OCI-LY7 (cell line): Measurements from ENCODE around the gene LGALS8. TPM values are rescaled to one million over a fixed set of nuclear protein-coding genes. Genes with fewer than 3 reads are reported as not detected.

ENCODE experiments used
- BruUV-seq: library from RNA; stranded (reverse); fragments of 400-500 nt; replicated peaks from 2 replicates; lab custom pipeline; 2021; lab: Mats Ljungman, UMichigan
- CTCF ChIA-PET: fragments of 300-600 bp; sonication (Branson Sonifier 250); formaldehyde crosslinking; loops from one replicate; lab custom pipeline; 2022; ENCODE audit warnings: antibody characterized with exemption; ENCODE audit not compliant: unreplicated experiment; lab: Charles Lee
- POLR2A ChIA-PET: fragments of 300-600 bp; sonication (Branson Sonifier 250); formaldehyde crosslinking; loops from one replicate; lab custom pipeline; 2022; ENCODE audit warnings: antibody characterized with exemption; lab: Charles Lee
- DNase-seq: peaks from one replicate; pipeline ENCODE4 v3.0.0-alpha.2; 2015; ENCODE audit warnings: low spot score
- H2AFZ ChIP-seq: fragments of 200-600 bp; sonication (generic), shearing (Covaris generic); 2 replicates; pipeline ENCODE4 v1.6.1; 2014; ENCODE audit warnings: mild to moderate bottlenecking, antibody characterized with exemption, low read length, moderate library complexity
- H3K27ac ChIP-seq: fragments of 200-600 bp; sonication (generic); 2 replicates; pipeline ENCODE4 v1.5.1; 2014; ENCODE audit warnings: mixed run types, low read depth, mild to moderate bottlenecking, moderate library complexity, low read length, inconsistent platforms; ENCODE audit not compliant: poor library complexity, severe bottlenecking
- H3K36me3 ChIP-seq: fragments of 200-600 bp; sonication (generic); 2 replicates; pipeline ENCODE4 v1.6.1; 2014; ENCODE audit warnings: mild to moderate bottlenecking, antibody characterized with exemption, low read length, moderate library complexity, mixed read lengths; ENCODE audit not compliant: insufficient read depth
- H3K4me1 ChIP-seq: fragments of 200-600 bp; sonication (generic); 2 replicates; pipeline ENCODE4 v1.5.1; 2014; ENCODE audit warnings: mild to moderate bottlenecking, low read length; ENCODE audit not compliant: insufficient read depth, poor library complexity, severe bottlenecking
- H3K4me2 ChIP-seq: fragments of 200-600 bp; sonication (generic); 2 replicates; pipeline ENCODE4 v1.6.1; 2014; ENCODE audit warnings: mild to moderate bottlenecking, low read length
- H3K4me3 ChIP-seq: fragments of 200-600 bp; sonication (generic); 2 replicates; pipeline ENCODE4 v1.5.1; 2014; ENCODE audit warnings: mild to moderate bottlenecking, low read depth, low read length; ENCODE audit not compliant: poor library complexity, severe bottlenecking
- H3K79me2 ChIP-seq: fragments of 200-600 bp; sonication (generic); 2 replicates; pipeline ENCODE4 v1.6.1; 2016; ENCODE audit warnings: low read depth, mild to moderate bottlenecking, low read length, moderate library complexity, mixed read lengths; ENCODE audit not compliant: insufficient read depth
- H3K9me2 ChIP-seq: fragments of 200-600 bp; sonication (generic); 2 replicates; pipeline ENCODE4 v1.6.1; 2016; ENCODE audit warnings: mild to moderate bottlenecking, low read length, mixed read lengths; ENCODE audit not compliant: insufficient read depth
- H3K9me3 ChIP-seq: fragments of 200-600 bp; sonication (generic); 2 replicates; pipeline ENCODE4 v1.6.1; 2014; ENCODE audit warnings: mild to moderate bottlenecking, mixed run types, low read length, mixed read lengths
- H4K20me1 ChIP-seq: fragments of 200-600 bp; sonication (generic); 2 replicates; pipeline ENCODE4 v1.6.1; 2014; ENCODE audit warnings: mild to moderate bottlenecking, antibody characterized with exemption, low read length, moderate library complexity, mixed read lengths; ENCODE audit not compliant: insufficient read depth
- CTCF ChIP-seq: fragments of 200-600 bp; sonication (generic); conservative IDR thresholded peaks from 2 replicates; pipeline ENCODE4 v1.5.1; 2014; ENCODE audit warnings: mild to moderate bottlenecking, antibody characterized with exemption, low read length, moderate library complexity, mixed read lengths
- EZH2phosphoT487 ChIP-seq: fragments of 200-600 bp; sonication (generic); IDR thresholded peaks from 2 replicates; pipeline ENCODE4 v1.6.1; 2018; ENCODE audit warnings: low read depth, borderline replicate concordance, mild to moderate bottlenecking, mixed run types, antibody characterized with exemption, low read length, moderate library complexity, mixed read lengths
- intact Hi-C: fragments of 100-400 bp; cut with micrococcal nuclease; formaldehyde crosslinking; loops from one replicate; pipeline ENCODE4 v1.10.0; 2022; ENCODE audit not compliant: unreplicated experiment
- total RNA-seq, 2 experiments: library from RNA; depleted of rRNA in 1 of 2; stranded (reverse); fragments of >200 nt in 1 of 2; shearing (Covaris generic) in 1 of 2; gene quantifications; 2 replicates each; pipeline ENCODE4 v1.2.3, GENCODE V29; 2014 to 2022

The LGALS8 gene
- total RNA-seq, 2 experiments from 2014 or later, result not detected

GRCh38 chr1:236541710-236542109 lies 17.9 kb downstream of the LGALS8 start:
- Histone ChIP-seq H3K27ac (no peak overlapping the region), H2AFZ (no peak overlapping the region), H3K36me3 (peaks cover 42% of the 10 kb centered on the region), H3K79me2 (no peaks in the 10 kb centered on the region), H3K4me3 (no peak overlapping the region), H3K9me3 (no peaks in the 10 kb centered on the region), H4K20me1 (no peaks in the 10 kb centered on the region; the same call in 1 of the 2 replicates), H3K9me2 (no peaks in the 10 kb centered on the region), H3K4me1 (no peaks in the 10 kb centered on the region), H3K4me2 (no peak overlapping the region)
- POLR2A ChIA-PET, result no interaction called here
- no peak for DNase-seq
- no TSS peak for BruUV-seq
- intact Hi-C loops, result no loop called here
- TF ChIP-seq EZH2phosphoT487, result no peak
- TF ChIP-seq CTCF, result no peak
- CTCF ChIA-PET, result no interaction called here

DNA sequence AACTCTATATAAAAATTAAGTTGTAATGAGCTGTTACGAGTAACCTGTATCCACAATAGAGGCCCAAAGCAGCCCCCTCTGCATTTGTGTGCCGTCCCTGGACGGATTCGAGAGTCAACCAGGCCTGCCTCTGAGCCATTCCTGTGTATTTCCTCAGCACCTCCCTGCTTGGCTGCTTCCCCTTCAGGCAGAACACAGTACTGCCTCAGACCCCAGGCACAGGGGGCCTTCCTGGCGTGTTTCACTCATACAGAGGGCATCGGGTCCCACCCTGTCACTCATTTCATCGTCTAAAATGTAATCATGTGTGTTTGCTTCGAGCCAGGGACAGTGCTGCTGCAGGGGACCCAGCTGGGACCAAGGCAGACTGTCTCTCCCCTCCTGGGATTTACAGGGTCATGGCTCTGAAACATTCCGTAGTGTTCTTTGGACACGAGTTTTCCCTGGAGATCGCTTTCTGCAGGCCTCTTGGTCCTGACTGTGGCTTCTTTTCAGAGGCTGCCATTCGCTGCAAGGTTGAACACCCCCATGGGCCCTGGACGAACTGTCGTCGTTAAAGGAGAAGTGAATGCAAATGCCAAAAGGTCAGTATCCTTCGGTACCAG lies 19.4 kb downstream of the LGALS8 start:
- ChIA-PET CTCF (no interaction called here), POLR2A (interaction anchor here (1.3 kb wide), 1 partner anchor 9 kb away, joined by 3 read pairs; no protein-coding TSS in a partner anchor)
- Histone ChIP-seq H3K27ac (no peak overlapping the region), H4K20me1 (no peaks in the 10 kb centered on the region; the same call in 1 of the 2 replicates), H3K9me2 (no peaks in the 10 kb centered on the region), H3K4me2 (no peak overlapping the region), H3K79me2 (no peaks in the 10 kb centered on the region), H3K4me3 (no peak overlapping the region), H2AFZ (no peak overlapping the region), H3K4me1 (no peaks in the 10 kb centered on the region), H3K36me3 (peaks cover 56% of the 10 kb centered on the region), H3K9me3 (no peaks in the 10 kb centered on the region)
- intact Hi-C loops, result no loop called here
- no TSS peak for BruUV-seq
- no peak for DNase-seq
- TF ChIP-seq CTCF (peak; percentile 28; the same call in 1 of the 2 replicates), EZH2phosphoT487 (no peak)

GRCh38 chr1:236545621-236546169 lies 21.9 kb downstream of the LGALS8 start:
- Histone ChIP-seq H3K9me3 (no peaks in the 10 kb centered on the region), H2AFZ (no peak overlapping the region), H3K4me3 (no peak overlapping the region), H3K4me1 (no peaks in the 10 kb centered on the region), H3K4me2 (no peak overlapping the region), H3K36me3 (peaks cover 82% of the 10 kb centered on the region), H3K9me2 (no peaks in the 10 kb centered on the region), H4K20me1 (no peaks in the 10 kb centered on the region), H3K27ac (no peak overlapping the region), H3K79me2 (no peaks in the 10 kb centered on the region)
- POLR2A ChIA-PET, result no interaction called here
- DNase-seq, result no peak
- CTCF ChIA-PET, result no interaction called here
- BruUV-seq, result no TSS peak
- TF ChIP-seq EZH2phosphoT487 (no peak), CTCF (no peak)
- intact Hi-C loops, result no loop called here
